GM12891 (cell line): Measurements from ENCODE around the gene SORCS2.

Source experiments
- DNase-seq: peaks from one replicate; pipeline ENCODE4 v3.0.0; 2011; ENCODE audit warnings: low spot score; ENCODE audit not compliant: insufficient read length
- FAIRE-seq: peaks from 2 replicates; lab custom pipeline; 2011; peaks lifted over from hg19 to GRCh38; lab: Jason Lieb, UNC
- PAX5 ChIP-seq: IDR thresholded peaks from 2 replicates; pipeline ENCODE4 v1.6.1; 2011; ENCODE audit warnings: low read length, moderate library complexity, mild to moderate bottlenecking; ENCODE audit not compliant: insufficient read depth, severe bottlenecking
- POLR2A ChIP-seq: IDR thresholded peaks from 2 replicates; pipeline ENCODE4 v1.6.1; 2011; ENCODE audit warnings: low read depth, low read length, control low read depth
- POLR2AphosphoS5 ChIP-seq: IDR thresholded peaks from 2 replicates; pipeline ENCODE4 v1.6.1; 2011; ENCODE audit warnings: low read depth, low read length, control low read depth
- POU2F2 ChIP-seq: IDR thresholded peaks from 2 replicates; pipeline ENCODE4 v1.6.1; 2011; ENCODE audit warnings: low read depth, mild to moderate bottlenecking, control low read depth, low read length, moderate library complexity
- SPI1 ChIP-seq: IDR thresholded peaks from 2 replicates; pipeline ENCODE4 v1.6.1; 2011; ENCODE audit warnings: low read depth, low read length, control low read depth
- TAF1 ChIP-seq: IDR thresholded peaks from 2 replicates; pipeline ENCODE4 v1.6.1; 2011; ENCODE audit warnings: low read depth, low read length, control low read depth

Gene SORCS2

DNA sequence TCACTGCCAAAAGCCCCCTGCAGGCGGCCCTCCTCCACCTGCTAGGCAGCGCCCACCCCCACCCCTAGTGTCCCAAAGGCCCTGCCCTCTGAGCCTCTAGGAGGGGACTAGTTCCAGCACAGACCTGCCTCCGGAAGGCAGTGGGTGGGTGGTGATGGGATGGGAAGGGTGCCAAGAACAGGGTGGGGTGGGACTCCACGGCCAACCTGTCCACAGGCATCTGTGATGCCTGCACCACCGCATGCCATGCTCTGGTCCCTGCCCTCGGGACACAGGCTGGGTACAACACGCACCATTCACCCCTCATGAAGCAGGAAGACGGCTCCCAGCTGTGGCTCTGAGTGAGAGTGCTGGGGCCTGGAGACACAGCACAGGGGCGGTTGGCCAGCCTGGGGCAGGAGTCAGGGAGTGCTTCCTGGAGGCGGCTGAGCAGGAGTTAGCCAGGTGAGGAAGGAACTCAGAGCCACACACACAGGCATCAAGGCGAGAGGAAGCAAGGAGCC, 485.5 kb downstream of the SORCS2 start:
- DNase-seq (no peak), FAIRE-seq (no peak)
- TF ChIP-seq PAX5 (no peak), POU2F2 (no peak), POLR2AphosphoS5 (no peak), SPI1 (no peak), POLR2A (no peak), TAF1 (no peak)

DNA sequence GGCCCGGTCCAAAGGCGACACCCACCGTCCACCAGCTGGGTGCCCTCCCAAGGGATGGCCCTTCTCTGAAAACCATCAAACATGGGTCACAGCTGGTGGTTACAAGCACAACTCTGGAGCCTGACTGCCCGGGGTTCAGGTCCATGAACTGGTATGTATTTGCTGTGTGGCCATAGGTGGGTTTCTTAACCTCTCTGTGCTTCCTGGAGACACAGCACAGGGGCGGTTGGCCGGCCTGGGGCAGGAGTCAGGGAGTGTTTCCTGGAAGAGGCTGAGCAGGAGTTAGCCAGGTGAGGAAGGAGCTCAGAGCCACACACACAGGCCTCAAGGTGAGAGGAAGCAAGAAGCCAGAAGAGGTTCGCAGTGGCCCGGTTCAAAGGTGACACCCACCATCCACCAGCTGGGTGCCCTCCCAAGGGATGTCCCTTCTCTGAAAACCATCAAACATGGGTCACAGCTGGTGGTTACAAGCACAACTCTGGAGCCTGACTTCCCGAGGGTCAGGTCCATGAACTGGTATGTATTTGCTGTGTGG, 486.0 kb downstream of the SORCS2 start:
- DNase-seq (no peak), FAIRE-seq (no peak)
- TF ChIP-seq POLR2AphosphoS5 (no peak), SPI1 (no peak), POU2F2 (no peak), POLR2A (no peak), TAF1 (no peak), PAX5 (no peak)

DNA sequence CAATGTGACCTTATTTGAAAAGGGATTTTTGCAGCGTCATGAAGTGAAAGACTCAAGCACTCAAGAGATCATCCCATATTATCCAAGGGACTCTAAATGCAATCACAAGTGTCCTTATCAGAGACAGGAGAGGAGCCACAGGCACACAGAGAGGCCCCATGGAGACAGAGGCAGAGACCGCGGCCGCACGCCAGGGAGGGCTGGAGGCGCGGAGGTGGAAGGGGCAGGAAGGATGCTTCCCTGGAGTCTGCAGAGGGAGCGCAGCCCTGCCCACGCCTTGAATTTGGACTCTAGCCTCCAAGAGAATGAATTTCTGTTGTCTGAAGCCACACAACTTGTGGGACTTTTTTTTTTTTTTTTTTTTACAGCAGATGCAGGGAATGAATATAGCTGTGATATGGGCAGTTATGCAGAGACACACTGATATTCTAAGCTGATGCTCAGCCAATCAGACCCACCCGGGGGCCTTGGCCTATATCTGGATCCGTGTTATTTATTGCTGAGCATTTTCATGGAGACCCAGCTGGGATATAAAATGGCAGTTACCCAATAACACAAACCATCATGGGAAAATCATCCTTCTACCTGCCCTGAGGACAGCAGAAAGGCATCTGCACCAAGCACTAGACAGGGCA, 487.2 kb downstream of the SORCS2 start:
- TF ChIP-seq POLR2A (no peak), POU2F2 (no peak), PAX5 (no peak), TAF1 (no peak), POLR2AphosphoS5 (no peak), SPI1 (no peak)
- FAIRE-seq, result no peak
- no peak for DNase-seq

DNA sequence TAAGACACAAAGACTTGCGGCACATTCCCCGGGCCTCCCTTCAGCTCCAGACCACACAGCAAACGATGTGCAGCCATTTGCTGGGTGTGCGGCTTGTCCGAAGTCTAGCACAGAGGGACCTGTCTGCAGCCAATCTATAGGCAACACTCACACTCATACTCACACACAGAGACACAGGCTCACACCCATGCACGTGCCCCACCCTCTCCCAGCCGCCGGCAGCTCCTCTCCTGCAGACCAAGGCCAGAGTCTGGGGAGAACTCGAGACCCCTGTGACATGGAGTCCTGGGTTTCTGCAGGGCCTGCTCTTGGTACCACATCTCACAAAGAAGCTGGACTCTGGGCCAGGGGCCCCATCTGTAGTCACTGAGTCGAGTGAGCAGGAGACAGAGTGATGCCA, 487.8 kb downstream of the SORCS2 start:
- DNase-seq (no peak), FAIRE-seq (no peak)
- TF ChIP-seq POU2F2 (no peak), PAX5 (no peak), SPI1 (no peak), POLR2A (no peak), POLR2AphosphoS5 (no peak), TAF1 (no peak)

DNA sequence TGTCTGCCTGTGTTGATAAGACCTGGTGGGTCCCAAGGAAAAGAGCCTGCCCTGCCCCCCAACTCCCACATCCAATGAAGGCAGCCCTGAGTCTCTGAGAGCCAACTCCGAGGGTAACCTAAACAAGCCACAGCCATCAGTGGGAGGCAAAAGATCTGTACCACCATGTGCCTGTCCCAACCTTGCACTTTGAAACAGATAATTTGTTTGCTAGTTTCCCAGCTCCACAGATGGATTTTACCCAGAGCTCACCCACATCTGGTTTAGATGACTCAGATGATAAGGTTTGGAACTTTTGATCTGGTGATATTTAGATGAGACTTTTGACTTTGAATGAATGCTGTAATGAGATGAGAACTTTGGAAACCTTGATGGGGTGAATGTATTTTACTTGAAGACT, 488.4 kb downstream of the SORCS2 start:
- FAIRE-seq (no peak), DNase-seq (no peak)
- no peak for TF ChIP-seq POU2F2
- TF ChIP-seq SPI1, result no peak
- no peak for TF ChIP-seq POLR2AphosphoS5
- no peak for TF ChIP-seq TAF1
- no peak for TF ChIP-seq POLR2A
- TF ChIP-seq PAX5, result no peak

DNA sequence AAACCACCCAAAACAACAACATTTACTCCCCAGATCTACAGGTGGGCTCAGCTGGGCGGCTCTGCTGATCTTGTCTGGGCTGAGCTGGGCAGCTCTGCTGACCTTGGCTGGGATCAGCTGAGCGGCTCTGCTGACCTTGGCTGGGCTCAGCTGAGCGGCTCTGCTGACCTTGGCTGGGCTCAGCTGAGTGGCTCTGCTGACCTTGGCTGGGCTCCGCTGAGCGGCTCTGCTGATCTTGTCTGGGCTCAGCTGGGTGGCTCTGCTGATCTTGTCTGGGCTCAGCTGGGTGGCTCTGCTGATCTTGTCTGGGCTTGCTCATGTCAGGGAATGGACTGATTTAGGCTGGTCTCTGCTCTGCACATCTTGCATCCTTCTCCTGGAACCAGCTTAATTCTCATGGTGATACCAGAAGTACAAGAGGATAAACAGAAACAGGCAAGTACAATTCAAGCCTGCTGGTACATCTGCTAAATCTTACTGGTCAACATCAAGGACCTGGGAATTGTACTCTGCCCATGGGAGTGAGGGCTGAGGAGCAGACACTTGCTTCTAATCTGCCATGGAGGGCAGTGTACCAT, 490.9 kb downstream of the SORCS2 start:
- DNase-seq (no peak), FAIRE-seq (no peak)
- TF ChIP-seq POU2F2, result no peak

DNA sequence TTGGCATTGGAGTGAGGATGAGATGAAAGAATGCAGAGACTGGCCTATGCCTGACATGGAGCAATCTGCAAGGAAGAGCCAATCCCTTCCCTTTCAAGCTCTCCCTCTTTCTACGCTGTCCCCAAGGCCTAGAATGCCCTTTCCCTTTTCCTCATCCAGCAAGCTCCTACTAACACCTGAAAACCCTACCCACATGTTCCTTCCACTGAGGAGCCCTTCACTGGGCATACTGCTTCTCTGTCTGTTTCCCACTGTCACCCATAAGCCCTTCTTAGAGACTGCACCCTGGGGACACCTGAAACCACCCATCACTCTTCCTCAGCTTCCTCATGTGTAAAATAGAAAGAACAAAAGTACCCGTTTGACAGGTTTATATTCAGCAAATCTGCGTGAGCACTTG, 492.0 kb downstream of the SORCS2 start:
- no peak for TF ChIP-seq POU2F2
- TF ChIP-seq POLR2A, result no peak
- no peak for TF ChIP-seq SPI1
- no peak for TF ChIP-seq PAX5
- TF ChIP-seq TAF1, result no peak
- FAIRE-seq, result no peak
- DNase-seq, result no peak

DNA sequence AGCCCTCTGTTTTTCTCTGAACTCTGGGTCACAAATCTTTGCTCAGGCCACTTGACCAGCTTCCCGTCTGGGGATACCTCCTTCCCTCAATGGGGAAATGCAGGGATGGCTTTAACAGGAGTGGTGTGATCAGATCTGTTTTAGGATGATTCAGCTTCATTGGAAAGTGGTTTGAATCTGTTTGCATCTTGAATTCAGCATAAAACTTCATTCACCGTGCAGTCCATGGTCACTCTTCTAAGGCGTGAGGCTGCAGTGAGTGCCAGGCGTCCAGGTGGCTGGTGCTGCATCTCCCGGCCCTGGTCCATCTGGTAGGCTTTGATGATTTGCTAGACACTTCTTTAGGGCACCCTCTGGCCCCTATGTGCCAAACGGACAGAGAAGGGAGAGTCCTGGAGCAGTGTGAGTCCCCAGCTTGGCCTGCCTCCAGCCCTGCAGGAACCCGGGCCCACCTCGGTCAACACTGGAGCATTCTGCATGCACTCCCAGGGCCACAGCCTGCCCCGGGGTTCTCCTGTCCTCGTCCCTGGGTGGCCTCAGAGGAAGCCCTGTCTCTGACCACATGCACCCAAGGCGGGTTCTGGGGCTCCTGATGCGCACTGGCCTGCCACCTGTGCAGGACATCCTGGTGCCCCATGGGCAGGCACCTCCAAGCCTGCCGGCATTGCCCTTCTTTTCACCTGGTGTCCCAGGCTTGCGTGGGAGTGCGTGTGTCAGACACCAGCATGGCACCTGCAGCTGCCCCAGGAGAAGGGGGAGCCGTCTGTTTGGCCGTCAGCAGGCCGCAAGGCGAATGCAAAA, 493.9 kb downstream of the SORCS2 start:
- DNase-seq, result no peak
- no peak for TF ChIP-seq POU2F2
- no peak for TF ChIP-seq SPI1
- TF ChIP-seq TAF1, result no peak
- no peak for FAIRE-seq

DNA sequence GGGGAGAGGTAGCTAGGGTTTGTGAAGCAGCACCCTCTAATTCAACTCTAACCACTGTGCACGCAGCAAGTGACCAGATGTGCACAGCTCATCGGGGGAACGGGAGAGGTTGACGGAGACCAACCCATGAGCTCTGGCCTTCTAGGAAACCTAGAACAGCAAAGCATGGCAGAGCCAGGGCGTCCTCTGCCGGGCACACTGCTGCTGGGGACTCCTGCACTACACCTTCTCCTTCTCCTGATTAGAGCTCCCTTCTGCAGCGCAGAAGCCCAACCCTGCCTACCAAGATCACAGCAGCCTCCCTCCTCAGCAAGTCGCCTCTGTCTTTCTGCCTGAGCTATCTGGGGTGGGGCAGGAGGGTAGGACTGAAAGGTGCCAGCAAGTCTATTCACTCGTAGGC, 494.7 kb downstream of the SORCS2 start:
- FAIRE-seq (no peak), DNase-seq (no peak)
- no peak for TF ChIP-seq POU2F2
- TF ChIP-seq PAX5, result no peak
- no peak for TF ChIP-seq SPI1
- TF ChIP-seq TAF1, result no peak
- no peak for TF ChIP-seq POLR2A
- TF ChIP-seq POLR2AphosphoS5, result no peak
